Activated CD8-positive, alpha-beta memory T cell treated with anti-CD3 and anti-CD28 coated beads, Interleukin-2, amount 10 ng/mL, durations not matched to agents 7 days and 5 days (primary cell): ENCODE data around the gene HPX. TPM values are rescaled to one million over a fixed set of nuclear protein-coding genes. Genes with fewer than 3 reads are reported as not detected.
"Not testable (repeated sequence)": the region's sequence is repeated elsewhere in the genome, so short reads cannot be mapped to it uniquely, and the experiment has no call there.

Experiments
- ATAC-seq: fragments of 150-1000 bp; cut with Tn5 transposase; one replicate; pipeline ENCODE4 v1.10.0; 2021; ENCODE audit warnings: moderate library complexity
- CTCF ChIA-PET: fragments of 350-600 bp; sonication (Branson Sonifier 250); formaldehyde crosslinking; loops from one replicate; lab custom pipeline; 2021; ENCODE audit warnings: antibody characterized with exemption; lab: Charles Lee
- DNase-seq: peaks from one replicate; pipeline ENCODE4 v3.0.0-alpha.2; 2020
- H3K27ac Mint-ChIP-seq: one replicate; pipeline ENCODE4 v1.8.0; 2021; ENCODE audit warnings: mild to moderate bottlenecking, mixed read lengths
- H3K27me3 Mint-ChIP-seq: one replicate; pipeline ENCODE4 v1.8.0; 2021; ENCODE audit warnings: mixed read lengths
- H3K36me3 Mint-ChIP-seq: one replicate; pipeline ENCODE4 v1.8.0; 2021; ENCODE audit warnings: mild to moderate bottlenecking, mixed read lengths
- H3K4me1 Mint-ChIP-seq: one replicate; pipeline ENCODE4 v1.8.0; 2021; ENCODE audit warnings: mixed read lengths
- H3K4me3 Mint-ChIP-seq: one replicate; pipeline ENCODE4 v1.8.0; 2021; ENCODE audit warnings: mild to moderate bottlenecking, moderate library complexity, mixed read lengths
- H3K9me3 Mint-ChIP-seq: one replicate; pipeline ENCODE4 v1.8.0; 2022; ENCODE audit warnings: low read depth, mixed read lengths
- total RNA-seq, 2 experiments: library from RNA; stranded (reverse); gene quantifications; one replicate each; pipeline ENCODE4 v1.2.3, GENCODE V29; 2021

Gene HPX
- total RNA-seq, 2 experiments from 2014 or later: 0.76 TPM; not detected in 1

DNA sequence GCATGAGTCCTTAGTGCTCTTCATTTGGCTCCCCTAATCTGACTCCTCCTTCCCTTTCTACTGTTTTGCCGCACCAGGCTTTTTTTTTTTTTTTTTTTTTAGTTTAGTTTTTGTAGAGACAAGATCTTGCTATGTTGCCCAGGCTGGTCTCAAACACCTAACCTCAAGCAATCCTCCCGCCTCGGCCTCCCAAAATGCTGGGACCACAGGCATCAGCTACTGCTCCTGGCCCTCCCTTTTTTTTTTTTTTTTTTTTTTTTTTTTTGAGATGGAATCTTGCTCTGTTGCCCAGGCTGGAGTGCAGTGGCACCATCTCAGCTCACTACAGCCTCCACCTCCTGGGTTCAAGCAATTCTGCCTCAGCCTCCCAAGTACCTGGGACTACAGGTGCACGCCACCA, 48.5 kb downstream of the HPX start:
- not testable (repeated sequence) for H3K27me3 Mint-ChIP-seq, DNase-seq, H3K9me3 Mint-ChIP-seq, ATAC-seq, H3K36me3 Mint-ChIP-seq, H3K27ac Mint-ChIP-seq, H3K4me3 Mint-ChIP-seq
- CTCF ChIA-PET: interaction anchor here (0.7 to 21.6 kb wide), 6 partner anchors 11 to 114 kb away, joined by 3 to 571 read pairs (median 15); partner anchors contain the start of genes ARFIP2, HPX and TIMM10B
- peaks cover 31% of the 10 kb centered on the region for H3K4me1 Mint-ChIP-seq

DNA sequence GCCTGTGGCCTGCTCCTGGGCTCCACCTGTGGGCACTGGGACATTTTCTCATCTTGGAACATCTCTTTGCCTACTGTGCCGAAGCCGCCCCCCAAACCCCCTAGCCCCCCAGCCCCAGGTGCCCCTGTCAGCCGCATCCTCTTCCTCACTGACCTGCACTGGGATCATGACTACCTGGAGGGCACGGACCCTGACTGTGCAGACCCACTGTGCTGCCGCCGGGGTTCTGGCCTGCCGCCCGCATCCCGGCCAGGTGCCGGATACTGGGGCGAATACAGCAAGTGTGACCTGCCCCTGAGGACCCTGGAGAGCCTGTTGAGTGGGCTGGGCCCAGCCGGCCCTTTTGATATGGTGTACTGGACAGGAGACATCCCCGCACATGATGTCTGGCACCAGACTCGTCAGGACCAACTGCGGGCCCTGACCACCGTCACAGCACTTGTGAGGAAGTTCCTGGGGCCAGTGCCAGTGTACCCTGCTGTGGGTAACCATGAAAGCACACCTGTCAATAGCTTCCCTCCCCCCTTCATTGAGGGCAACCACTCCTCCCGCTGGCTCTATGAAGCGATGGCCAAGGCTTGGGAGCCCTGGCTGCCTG, 49.2 kb downstream of the HPX start:
- DNase-seq: no peak
- Mint-ChIP-seq H3K27ac (peak overlapping the region; percentile 94), H3K9me3 (no peaks in the 10 kb centered on the region), H3K36me3 (peaks cover 9% of the 10 kb centered on the region), H3K4me1 (peaks cover 31% of the 10 kb centered on the region), H3K4me3 (peak overlapping the region; percentile 91), H3K27me3 (no peaks in the 10 kb centered on the region)
- ATAC-seq: no peak
- CTCF ChIA-PET: interaction anchor here (3.7 to 21.6 kb wide), 4 partner anchors 11 to 115 kb away, joined by 11 to 571 read pairs (median 28); partner anchors contain the start of gene HPX

DNA sequence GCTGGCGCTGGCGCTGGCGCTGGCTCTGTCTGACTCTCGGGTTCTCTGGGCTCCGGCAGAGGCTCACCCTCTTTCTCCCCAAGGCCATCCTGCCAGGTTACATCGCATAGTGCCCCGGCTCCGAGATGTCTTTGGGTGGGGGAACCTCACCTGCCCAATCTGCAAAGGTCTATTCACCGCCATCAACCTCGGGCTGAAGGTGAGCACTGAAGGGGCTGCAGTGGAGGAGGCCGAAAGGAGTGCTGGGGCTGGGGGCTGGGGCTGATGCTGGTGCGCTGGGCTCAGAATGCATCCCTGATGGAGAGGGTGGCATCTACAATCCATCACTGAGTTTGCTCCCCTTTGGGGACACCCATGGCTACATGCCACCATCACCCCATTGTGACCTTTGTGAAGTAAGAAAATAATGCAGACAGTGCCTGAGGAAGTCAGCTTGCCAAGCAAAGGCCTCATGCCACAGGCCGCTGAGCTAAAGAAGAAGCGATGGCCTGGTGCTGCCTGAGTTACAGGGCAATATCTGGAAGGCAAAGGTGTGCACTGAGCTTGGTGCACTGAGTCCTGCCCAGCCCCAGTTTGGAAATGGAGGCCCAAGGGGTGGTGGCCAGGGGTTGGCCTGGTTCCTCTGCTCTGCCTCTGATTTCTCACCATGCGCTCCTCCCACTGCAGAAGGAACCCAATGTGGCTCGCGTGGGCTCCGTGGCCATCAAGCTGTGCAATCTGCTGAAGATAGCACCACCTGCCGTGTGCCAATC, 49.9 kb downstream of the HPX start:
- ATAC-seq: no peak
- peak overlapping the region; percentile 91 for H3K4me3 Mint-ChIP-seq
- H3K4me1 Mint-ChIP-seq: peaks cover 31% of the 10 kb centered on the region
- no peak for DNase-seq
- CTCF ChIA-PET: interaction anchor here (0.6 to 21.6 kb wide), 7 partner anchors 10 to 115 kb away, joined by 3 to 571 read pairs (median 11); partner anchors contain the start of genes ARFIP2, HPX and TIMM10B
- peaks cover 9% of the 10 kb centered on the region for H3K36me3 Mint-ChIP-seq
- H3K9me3 Mint-ChIP-seq: no peaks in the 10 kb centered on the region
- H3K27me3 Mint-ChIP-seq: no peaks in the 10 kb centered on the region
- peak overlapping the region; percentile 94 for H3K27ac Mint-ChIP-seq

DNA sequence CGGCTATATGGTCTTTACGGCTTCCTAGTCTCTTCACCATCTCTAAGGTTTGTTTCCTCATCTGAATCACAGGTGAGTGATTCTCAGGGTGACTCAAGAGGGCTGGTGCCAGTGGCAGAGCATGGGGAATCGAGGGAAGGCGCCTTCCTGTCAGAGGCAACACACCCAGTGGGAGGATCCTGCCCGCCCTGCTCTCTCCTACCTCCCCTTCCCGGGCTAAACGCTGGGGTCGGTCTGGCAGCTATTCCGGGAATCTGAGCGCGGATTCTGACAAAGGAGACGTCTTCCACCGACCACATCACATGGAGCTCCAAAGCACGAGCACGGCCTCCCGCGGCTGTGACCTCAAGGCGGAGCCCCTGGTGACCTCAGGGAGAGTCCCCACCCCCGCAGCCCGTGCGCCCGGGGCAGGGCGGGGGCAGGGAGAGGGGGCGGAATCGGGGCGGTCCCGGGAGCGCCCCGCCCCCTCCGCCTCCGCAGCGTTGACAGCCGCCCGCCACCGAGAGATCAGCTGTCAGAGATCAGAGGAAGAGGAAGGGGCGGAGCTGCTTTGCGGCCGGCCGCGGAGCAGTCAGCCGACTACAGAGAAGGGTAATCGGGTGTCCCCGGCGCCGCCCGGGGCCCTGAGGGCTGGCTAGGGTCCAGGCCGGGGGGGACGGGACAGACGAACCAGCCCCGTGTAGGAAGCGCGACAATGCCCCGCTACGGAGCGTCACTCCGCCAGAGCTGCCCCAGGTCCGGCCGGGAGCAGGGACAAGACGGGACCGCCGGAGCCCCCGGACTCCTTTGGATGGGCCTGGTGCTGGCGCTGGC, 50.7 kb downstream of the HPX start, which contains the start of gene SMPD1:
Gene SMPD1, plus strand, starts transcription at position 570 of the 813 bp plus-strand sequence. Its CDS starts 125 bp downstream, at position 695.
- CTCF ChIA-PET: interaction anchor here (0.7 to 21.6 kb wide), 8 partner anchors 9 to 293 kb away, joined by 3 to 571 read pairs (median 8); partner anchors contain the start of genes ARFIP2, HPX, MRPL17 and TIMM10B
- H3K27ac Mint-ChIP-seq: peak within 1 kb of the TSS; percentile 94
- H3K9me3 Mint-ChIP-seq: no peaks in the 10 kb centered on the region
- H3K27me3 Mint-ChIP-seq: no peaks in the 10 kb centered on the region
- H3K4me1 Mint-ChIP-seq: peaks cover 38% of the 10 kb centered on the region
- peaks cover 9% of the 10 kb centered on the region for H3K36me3 Mint-ChIP-seq
- H3K4me3 Mint-ChIP-seq: peak within 1 kb of the TSS; percentile 91
- DNase-seq: peak; percentile 97
- ATAC-seq: peak; percentile 92

DNA sequence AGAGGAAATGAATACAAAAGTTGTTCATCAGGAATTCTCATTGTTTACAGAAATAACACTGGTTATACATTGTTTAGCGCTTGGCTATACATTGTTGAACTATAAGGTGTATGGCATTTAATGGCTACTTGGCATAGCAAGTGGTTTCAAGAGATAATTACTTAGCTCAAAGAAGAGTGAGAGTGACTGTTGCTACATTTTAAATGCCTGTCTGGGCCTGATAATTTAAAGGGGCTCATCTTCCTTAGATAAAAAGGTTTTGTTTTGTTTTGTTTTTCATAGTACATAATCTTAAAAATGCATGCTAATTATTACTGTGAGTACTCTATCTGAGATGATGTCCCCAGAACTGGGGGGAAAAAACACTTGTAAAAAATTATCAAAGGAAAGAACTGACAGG, 52.0 kb downstream of the HPX start:
- Mint-ChIP-seq H3K4me1 (peaks cover 41% of the 10 kb centered on the region), H3K27ac (no peak overlapping the region), H3K9me3 (no peaks in the 10 kb centered on the region), H3K27me3 (no peaks in the 10 kb centered on the region), H3K4me3 (no peak overlapping the region), H3K36me3 (peaks cover 9% of the 10 kb centered on the region)
- ATAC-seq: no peak
- DNase-seq: no peak
- CTCF ChIA-PET: interaction anchor here (1.0 to 21.6 kb wide), 7 partner anchors 10 to 117 kb away, joined by 3 to 571 read pairs (median 3); partner anchors contain the start of genes APBB1 and HPX

DNA sequence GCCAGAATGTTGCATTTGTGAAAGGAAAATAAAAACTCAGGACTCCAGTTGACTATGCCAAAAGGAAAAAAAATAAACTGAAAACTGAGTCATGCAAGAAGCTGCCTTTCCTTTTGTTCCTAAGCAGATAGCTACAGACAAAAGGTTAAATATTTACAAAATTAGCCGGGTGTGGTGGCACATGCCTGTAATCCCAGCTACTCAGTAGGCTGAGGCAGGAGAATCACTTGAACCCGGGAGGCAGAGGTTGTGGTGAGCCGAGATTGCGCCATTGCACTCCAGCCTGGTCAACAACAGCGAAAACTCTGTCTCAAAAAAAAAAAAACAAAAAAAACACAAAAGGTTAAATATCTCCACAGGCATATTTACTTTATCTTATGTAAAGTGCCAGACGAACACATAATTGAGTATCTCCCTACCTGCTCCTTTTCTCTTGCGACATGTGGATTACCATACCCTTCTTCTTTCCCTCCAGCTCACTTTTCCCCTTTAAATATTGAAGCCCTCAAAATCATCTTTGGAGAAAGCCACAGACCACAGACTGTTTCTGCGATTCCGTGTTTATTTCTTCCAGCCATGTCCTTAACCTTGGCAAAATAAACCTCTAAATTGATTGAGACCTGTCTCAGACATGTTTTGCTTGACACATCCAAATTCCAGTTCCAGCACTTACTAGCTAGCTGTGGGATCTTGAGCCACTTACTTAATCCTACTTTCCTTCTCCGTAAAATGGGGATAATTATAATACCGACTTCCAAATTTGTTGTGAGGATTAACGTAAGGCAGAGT, 52.8 kb downstream of the HPX start:
- CTCF ChIA-PET: interaction anchor here (1.0 to 21.6 kb wide), 9 partner anchors 9 to 295 kb away, joined by 3 to 571 read pairs (median 4); partner anchors contain the start of genes APBB1, HPX and MRPL17
- peaks cover 7% of the 10 kb centered on the region for H3K36me3 Mint-ChIP-seq
- ATAC-seq: no peak
- H3K4me3 Mint-ChIP-seq: no peak overlapping the region
- H3K4me1 Mint-ChIP-seq: peaks cover 39% of the 10 kb centered on the region
- H3K27ac Mint-ChIP-seq: no peak overlapping the region
- no peak for DNase-seq
- no peaks in the 10 kb centered on the region for H3K9me3 Mint-ChIP-seq
- no peaks in the 10 kb centered on the region for H3K27me3 Mint-ChIP-seq

DNA sequence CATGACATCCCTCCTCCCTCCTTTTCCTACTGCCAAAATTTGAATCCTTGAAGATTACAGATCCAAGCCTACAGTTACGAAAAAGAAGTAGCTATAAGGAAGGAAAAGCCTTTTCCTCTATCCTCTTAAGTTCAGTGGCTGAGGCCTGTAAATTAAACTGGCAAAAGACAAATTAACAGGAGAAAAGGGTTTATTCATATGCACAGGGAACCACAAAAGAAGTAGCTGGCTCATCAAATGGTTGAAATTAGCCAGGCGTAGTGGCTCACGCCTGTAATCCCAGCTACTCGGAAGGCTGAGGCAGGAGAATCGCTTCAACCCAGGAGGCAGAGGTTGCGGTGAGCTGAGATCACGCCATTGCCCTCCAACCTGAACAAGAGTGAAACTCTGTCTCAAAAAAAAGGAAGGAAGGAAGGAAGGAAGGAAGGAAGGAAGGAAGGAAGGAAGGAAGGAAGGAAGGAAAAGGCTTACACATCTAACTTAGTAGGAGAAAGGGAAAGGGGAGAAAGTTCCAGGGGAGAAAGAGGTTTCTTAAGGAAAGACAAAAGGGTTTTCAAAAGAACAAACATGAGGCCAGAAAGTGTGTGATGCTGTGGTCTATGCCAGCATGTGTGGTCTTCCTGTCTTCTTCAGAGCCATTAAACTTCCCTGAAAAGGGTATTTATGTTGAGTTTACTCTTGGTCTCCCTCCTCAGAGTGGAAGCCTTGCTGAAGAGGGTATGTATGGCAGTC, 55.6 kb downstream of the HPX start:
- Mint-ChIP-seq H3K27ac (no peak overlapping the region), H3K9me3 (no peaks in the 10 kb centered on the region), H3K4me3 (no peak overlapping the region), H3K36me3 (no peaks in the 10 kb centered on the region), H3K4me1 (peaks cover 21% of the 10 kb centered on the region), H3K27me3 (no peaks in the 10 kb centered on the region)
- ATAC-seq (no peak), DNase-seq (no peak)
- CTCF ChIA-PET: interaction anchor here (1.4 to 21.6 kb wide), 2 partner anchors 11 to 57 kb away, joined by 4 to 571 read pairs; partner anchors contain the start of gene HPX

Other genes starting within 250 kb of the HPX start
- gene OR52W1, start 241.8 kb downstream of the HPX start, total RNA-seq: not detected
- not detected for gene C11orf42, start 235.4 kb downstream of the HPX start, total RNA-seq
- 10 to 100 TPM; 17.3 to 19.9 TPM for gene FHIP1B, start 206.4 kb downstream of the HPX start, total RNA-seq
- under 1 TPM in 1 of 2 experiments, not detected in 1; 0.26 TPM for gene CNGA4, start 201.9 kb downstream of the HPX start, total RNA-seq
- not detected for gene CCKBR, start 181.1 kb downstream of the HPX start, total RNA-seq
- gene CAVIN3, start 120.5 kb downstream of the HPX start, total RNA-seq: 10 to 100 TPM in 1 of 2 experiments, 1 to 10 TPM in 1; 4.9 to 18.7 TPM
- 10 to 100 TPM; 38.9 to 41.9 TPM for gene SMPD1, start 50.5 kb downstream of the HPX start, total RNA-seq
- 10 to 100 TPM; 38.7 to 43.4 TPM for gene APBB1, start 21.9 kb downstream of the HPX start, total RNA-seq
- 1 to 10 TPM; 4.8 to 5.1 TPM for gene TRIM3, start 33.0 kb upstream of the HPX start, total RNA-seq
- 10 to 100 TPM; 33.5 to 39.3 TPM for gene ARFIP2, start 40.3 kb upstream of the HPX start, total RNA-seq
- 10 to 100 TPM; 29.2 to 47.0 TPM for gene TIMM10B, start 40.5 kb upstream of the HPX start, total RNA-seq
- gene DNHD1, start 56.3 kb upstream of the HPX start, total RNA-seq: 10 to 100 TPM; 17.4 to 25.3 TPM
- gene RRP8, start 162.6 kb upstream of the HPX start, total RNA-seq: 10 to 100 TPM; 25.6 to 33.1 TPM
- 100 to 1,000 TPM; 151 to 161 TPM for gene ILK, start 162.8 kb upstream of the HPX start, total RNA-seq
- gene TAF10, start 171.2 kb upstream of the HPX start, total RNA-seq: 100 to 1,000 TPM; 134 to 144 TPM
- gene TPP1, start 178.4 kb upstream of the HPX start, total RNA-seq: 10 to 100 TPM; 76.8 to 79.3 TPM
- under 1 TPM; 0.14 to 0.32 TPM for gene DCHS1, start 214.8 kb upstream of the HPX start, total RNA-seq
- 10 to 100 TPM; 69.4 to 81.0 TPM for gene MRPL17, start 242.4 kb upstream of the HPX start, total RNA-seq